Mucosa of descending colon (tissue), 3 donors: ENCODE data around the gene ASTL. TPM values are rescaled to one million over a fixed set of nuclear protein-coding genes. Genes with fewer than 3 reads are reported as not detected.
A peak's percentile ranks its signal among the peaks of the same experiment; 100 is the strongest.
"Not testable (repeated sequence)": the region's sequence is repeated elsewhere in the genome, so short reads cannot be mapped to it uniquely, and the experiment has no call there.

Source experiments
- ATAC-seq: fragments of 200-7000 bp; cut with Tn5 transposase; one replicate; pipeline ENCODE4 v1.9.1; 2020; ENCODE audit warnings: mild to moderate bottlenecking, moderate library complexity
- DNase-seq, 3 donors: peaks; one replicate each; pipeline ENCODE4 v3.0.0-alpha.2; 2020
- H3K36me3 ChIP-seq: fragments of 200-600 bp; one replicate; pipeline ENCODE4 v1.8.0; 2021; ENCODE audit warnings: low read depth, mild to moderate bottlenecking
- H3K4me1 ChIP-seq: fragments of 200-600 bp; one replicate; pipeline ENCODE4 v1.8.0; 2021; ENCODE audit warnings: low read depth, mild to moderate bottlenecking
- H3K4me3 ChIP-seq: fragments of 200-600 bp; one replicate; pipeline ENCODE4 v1.8.0; 2021; ENCODE audit warnings: mild to moderate bottlenecking
- H3K9me3 ChIP-seq: fragments of 200-600 bp; one replicate; pipeline ENCODE4 v1.8.0; 2021; ENCODE audit warnings: mild to moderate bottlenecking
- intact Hi-C, 2 donors: fragments of 100-400 bp; cut with DNase I in 1 of 2; cut with micrococcal nuclease in 1 of 2; formaldehyde crosslinking; loops; one replicate each; pipeline versions ENCODE4 v1.11.0 to v1.11.1; 2022; cut with DNase I, micrococcal nuclease
- total RNA-seq, 3 donors: library from RNA; stranded (reverse); fragmentation: NEBNext Ultra II Directional in 2 of 3; extraction: Animal tissue kit (Norgen Biotek cat#: 25700) in 2 of 3; gene quantifications; one replicate each; pipeline versions ENCODE4 v1.2.1 to v1.2.4, GENCODE V29; 2021 to 2023
- TF ChIP-seq, protein P1 (sequence below): fragments of 200-600 bp; IDR thresholded peaks from one replicate; pipeline ENCODE4 v1.8.0; 2022; ENCODE audit warnings: antibody characterized with exemption, mild to moderate bottlenecking
- donor health status: DM: no; HTN: no; CAD: no; lungs with moderate emphysema.
- donor health status: DM: no; HTN: no; CAD: no.
- donor health status: DM: no; HTN: yes; CAD: no.

The ASTL gene
- total RNA-seq, 3 donors from 2014 or later: not detected

DNA sequence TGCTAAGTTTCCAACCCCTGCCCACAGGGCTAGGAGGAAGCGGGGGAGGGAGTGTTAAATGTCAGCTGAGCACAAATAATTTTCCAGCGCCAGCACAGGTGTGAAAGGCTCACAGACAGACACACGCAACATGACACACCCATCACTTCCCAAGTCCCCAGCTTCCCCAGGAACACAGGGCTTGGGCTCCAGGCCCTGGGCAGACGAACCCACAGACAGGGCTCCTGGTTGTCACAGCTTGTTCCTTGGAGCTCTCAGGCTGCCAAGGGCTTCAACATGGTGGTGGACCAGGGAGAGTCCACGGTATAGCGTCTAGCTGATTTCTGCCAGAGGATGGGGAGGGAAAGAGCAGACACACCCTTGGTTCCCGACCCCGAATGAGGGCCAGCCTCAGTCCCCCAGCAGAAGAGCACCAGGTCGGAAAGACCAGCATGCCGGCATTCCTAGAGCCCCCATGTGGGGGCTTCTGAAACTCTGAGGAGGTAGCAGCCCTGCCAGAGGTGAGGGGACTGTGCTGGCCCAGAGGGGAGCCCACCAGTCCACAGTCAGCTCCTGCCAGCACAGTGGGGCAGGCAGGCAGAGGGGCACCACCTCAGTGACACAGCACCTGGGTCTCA lies 5.0 kb upstream of the ASTL start:
- Histone ChIP-seq H3K36me3 (no peaks in the 10 kb centered on the region), H3K4me1 (peaks cover 16% of the 10 kb centered on the region), H3K4me3 (no peak overlapping the region), H3K9me3 (no peaks in the 10 kb centered on the region)
- DNase-seq (peak in 1 of 3 donors; percentile 35), ATAC-seq (no peak)
- intact Hi-C loops: no loop called here
- TF ChIP-seq, protein P1, sequence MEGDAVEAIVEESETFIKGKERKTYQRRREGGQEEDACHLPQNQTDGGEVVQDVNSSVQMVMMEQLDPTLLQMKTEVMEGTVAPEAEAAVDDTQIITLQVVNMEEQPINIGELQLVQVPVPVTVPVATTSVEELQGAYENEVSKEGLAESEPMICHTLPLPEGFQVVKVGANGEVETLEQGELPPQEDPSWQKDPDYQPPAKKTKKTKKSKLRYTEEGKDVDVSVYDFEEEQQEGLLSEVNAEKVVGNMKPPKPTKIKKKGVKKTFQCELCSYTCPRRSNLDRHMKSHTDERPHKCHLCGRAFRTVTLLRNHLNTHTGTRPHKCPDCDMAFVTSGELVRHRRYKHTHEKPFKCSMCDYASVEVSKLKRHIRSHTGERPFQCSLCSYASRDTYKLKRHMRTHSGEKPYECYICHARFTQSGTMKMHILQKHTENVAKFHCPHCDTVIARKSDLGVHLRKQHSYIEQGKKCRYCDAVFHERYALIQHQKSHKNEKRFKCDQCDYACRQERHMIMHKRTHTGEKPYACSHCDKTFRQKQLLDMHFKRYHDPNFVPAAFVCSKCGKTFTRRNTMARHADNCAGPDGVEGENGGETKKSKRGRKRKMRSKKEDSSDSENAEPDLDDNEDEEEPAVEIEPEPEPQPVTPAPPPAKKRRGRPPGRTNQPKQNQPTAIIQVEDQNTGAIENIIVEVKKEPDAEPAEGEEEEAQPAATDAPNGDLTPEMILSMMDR: no peak

DNA sequence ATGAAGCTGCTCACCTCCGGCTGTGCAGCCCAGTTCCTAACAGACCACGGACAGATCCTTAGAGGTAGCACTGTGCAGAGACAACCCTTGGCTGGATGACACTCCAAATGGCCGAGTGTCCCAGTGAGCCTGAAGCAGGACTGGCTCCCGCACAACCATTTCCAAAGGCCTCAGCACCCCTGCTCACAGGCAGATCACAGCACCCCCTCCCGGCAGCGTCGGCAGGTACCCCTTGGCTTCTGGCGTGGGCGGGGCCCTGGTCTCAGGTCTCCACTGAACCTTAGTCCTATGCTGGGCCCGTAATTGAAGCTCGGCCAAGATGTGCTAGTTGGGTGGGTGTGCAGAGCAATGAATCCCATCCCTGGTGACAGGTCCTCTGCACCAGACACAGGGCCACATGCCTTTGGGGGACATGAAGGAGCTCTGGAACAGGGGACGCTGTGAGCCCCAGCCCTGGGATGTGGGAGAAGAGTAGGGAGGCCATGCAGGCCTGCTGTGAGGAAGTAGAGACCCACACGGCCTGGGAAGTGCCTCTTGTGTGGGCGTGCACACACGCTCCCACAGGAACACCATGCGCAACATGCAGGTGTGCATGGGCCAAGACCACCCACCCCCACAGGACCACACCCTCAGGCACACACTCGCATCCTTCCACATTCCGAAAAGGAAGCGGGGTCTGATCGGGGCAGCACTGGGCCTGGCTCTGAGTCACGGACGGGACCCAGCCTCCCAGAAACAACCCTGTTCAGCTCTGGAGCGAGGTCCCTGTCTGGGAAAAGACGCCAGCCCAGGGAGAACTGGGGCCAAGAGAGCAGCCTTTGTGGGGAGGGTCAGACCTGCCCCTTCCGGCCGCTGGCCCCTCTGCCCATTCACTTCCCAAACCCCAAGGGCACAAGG lies 4.2 kb upstream of the ASTL start:
- intact Hi-C loops: no loop called here
- no peak for ATAC-seq
- TF ChIP-seq, protein P1: no peak

DNA sequence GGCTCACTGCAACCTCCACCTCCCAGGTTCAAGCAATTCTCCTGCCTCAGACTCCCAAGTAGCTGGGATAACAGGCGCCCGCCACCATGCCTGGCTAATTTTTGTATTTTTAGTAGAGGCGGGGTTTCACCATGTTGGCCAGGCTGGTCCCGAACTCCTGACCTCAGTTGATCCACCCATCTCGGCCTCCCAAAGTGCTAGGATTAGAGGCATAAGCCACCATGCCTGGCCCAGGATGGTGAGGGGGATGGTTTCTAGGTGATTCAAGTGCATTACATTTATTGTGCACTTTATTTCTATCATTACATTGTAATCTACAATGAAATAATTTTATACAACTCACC lies 3.3 kb upstream of the ASTL start:
- H3K9me3 ChIP-seq, H3K4me3 ChIP-seq, ATAC-seq, DNase-seq, intact Hi-C loops, H3K36me3 ChIP-seq: not testable (repeated sequence)
- H3K4me1 ChIP-seq: peaks cover 18% of the 10 kb centered on the region

More for the DNA sequence above, 4.2 kb upstream of the ASTL start:
- DNase-seq: peak in 2 of 3 donors; percentile 45 to 65
- H3K36me3 ChIP-seq: no peaks in the 10 kb centered on the region
- H3K4me3 ChIP-seq: no peak overlapping the region
- H3K9me3 ChIP-seq: no peaks in the 10 kb centered on the region
- H3K4me1 ChIP-seq: peaks cover 20% of the 10 kb centered on the region

DNA sequence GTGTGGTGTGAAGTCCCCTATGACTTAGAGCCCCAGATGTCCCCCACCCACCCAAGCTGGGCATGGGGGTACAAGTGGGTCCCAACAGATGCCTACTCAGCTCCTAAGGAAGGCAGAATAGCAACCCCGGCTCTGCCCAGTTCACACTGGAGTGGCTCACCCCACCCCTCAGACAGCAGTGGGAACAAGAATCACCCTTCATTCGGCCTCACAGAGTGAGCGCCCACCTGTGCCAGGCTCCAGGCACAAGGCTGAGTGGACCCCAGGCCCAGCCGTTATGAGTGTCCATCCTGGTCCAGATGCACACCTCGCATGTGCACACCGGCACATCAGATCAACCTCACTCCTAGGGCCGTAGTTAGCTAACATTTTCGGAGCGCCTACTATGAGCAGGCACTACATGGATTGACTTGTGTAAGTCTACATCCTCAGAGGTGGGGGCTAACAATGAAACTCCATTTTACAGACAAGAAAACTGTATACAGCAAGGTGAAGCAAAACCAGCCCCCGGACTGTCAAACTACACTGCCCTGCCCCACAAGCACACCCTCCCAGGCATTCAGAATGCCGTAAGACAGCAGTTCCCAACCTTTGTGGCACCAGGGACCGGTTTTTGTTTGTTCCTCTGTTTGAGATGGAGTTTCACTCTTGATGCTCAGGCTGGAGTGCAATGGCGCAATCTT lies 2.8 kb upstream of the ASTL start:
- ATAC-seq: no peak
- TF ChIP-seq, protein P1: no peak
- intact Hi-C loops: no loop called here

DNA sequence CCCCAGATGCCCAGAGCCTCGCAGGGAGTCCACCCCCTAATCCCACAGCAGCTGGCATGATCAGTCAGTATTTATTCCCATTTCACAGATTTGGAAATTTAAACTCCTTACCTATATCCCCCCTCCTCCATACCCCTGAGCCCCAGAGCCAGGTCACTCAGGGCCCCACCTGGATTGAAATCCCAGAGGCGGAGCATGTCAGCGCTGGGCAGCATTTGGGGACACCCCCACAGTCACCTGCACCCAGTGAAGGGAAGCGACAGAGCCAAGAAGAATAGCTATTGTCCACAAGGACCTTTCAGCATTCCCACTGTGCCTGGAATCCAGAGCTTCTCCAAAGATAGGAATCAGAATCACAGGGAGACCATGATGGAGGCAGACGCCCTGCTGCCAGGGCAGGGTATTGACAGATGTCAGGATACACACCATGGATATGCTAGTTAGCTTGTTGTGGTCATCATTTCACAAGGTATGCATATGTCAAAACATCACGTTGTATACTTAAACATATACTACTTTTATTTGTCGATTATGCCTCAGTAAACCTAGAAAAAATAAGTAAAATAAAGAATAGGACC lies 968 bp upstream of the ASTL start:
- H3K36me3 ChIP-seq: no peaks in the 10 kb centered on the region
- H3K4me3 ChIP-seq: no peak overlapping the region
- intact Hi-C loops: no loop called here
- TF ChIP-seq, protein P1: no peak
- no peaks in the 10 kb centered on the region for H3K9me3 ChIP-seq
- peaks cover 13% of the 10 kb centered on the region for H3K4me1 ChIP-seq
- ATAC-seq (no peak), DNase-seq (peak in 1 of 3 donors; percentile 42)

More for the DNA sequence above, 2.8 kb upstream of the ASTL start:
- Histone ChIP-seq H3K4me1 (peaks cover 17% of the 10 kb centered on the region), H3K9me3 (no peaks in the 10 kb centered on the region), H3K36me3 (no peaks in the 10 kb centered on the region), H3K4me3 (no peak overlapping the region)
- DNase-seq: peak in 1 of 3 donors; percentile 28
